MCF 10A (cell line): ENCODE measurements around the gene LRP2. TPM values are rescaled to one million over a fixed set of nuclear protein-coding genes. Genes with fewer than 3 reads are reported as not detected.
A peak's percentile ranks its signal among the peaks of the same experiment; 100 is the strongest.

ENCODE experiments used
- BruUV-seq: library from RNA; stranded (reverse); fragments of 400-500 nt; replicated peaks from 2 replicates; lab custom pipeline; 2021; lab: Mats Ljungman, UMichigan
- CTCF ChIA-PET: fragments of 300-600 bp; sonication (Branson Sonifier 250); formaldehyde crosslinking; extraction: SDS; loops from one replicate; lab custom pipeline; 2021; ENCODE audit warnings: antibody characterized with exemption, inconsistent platforms; lab: Yijun Ruan, JAX
- POLR2A ChIA-PET: fragments of 300-600, 350-650 bp; sonication (Branson Sonifier 250); formaldehyde crosslinking; extraction: SDS; loops from one replicate; lab custom pipeline; 2020; ENCODE audit warnings: antibody characterized with exemption, inconsistent platforms; lab: Yijun Ruan, JAX
- DNase-seq: peaks from one replicate; pipeline ENCODE4 v3.0.0-alpha.2; 2018; ENCODE audit not compliant: unreplicated experiment
- H3K27ac Mint-ChIP-seq: one replicate; pipeline ENCODE4 v1.8.0; 2022; ENCODE audit warnings: mild to moderate bottlenecking, low read depth, mixed read lengths; ENCODE audit not compliant: unreplicated experiment
- H3K27me3 Mint-ChIP-seq: one replicate; pipeline ENCODE4 v1.8.0; 2022; ENCODE audit warnings: mixed read lengths; ENCODE audit not compliant: insufficient read depth, unreplicated experiment
- H3K36me3 Mint-ChIP-seq: one replicate; pipeline ENCODE4 v1.8.0; 2022; ENCODE audit warnings: mild to moderate bottlenecking, moderate library complexity, mixed read lengths; ENCODE audit not compliant: insufficient read depth, unreplicated experiment
- H3K4me1 Mint-ChIP-seq: one replicate; pipeline ENCODE4 v1.8.0; 2022; ENCODE audit warnings: mixed read lengths; ENCODE audit not compliant: insufficient read depth, unreplicated experiment
- H3K4me3 Mint-ChIP-seq: one replicate; pipeline ENCODE4 v1.8.0; 2022; ENCODE audit warnings: mild to moderate bottlenecking, moderate library complexity, mixed read lengths; ENCODE audit not compliant: unreplicated experiment
- H3K9me3 Mint-ChIP-seq: one replicate; pipeline ENCODE4 v1.8.0; 2022; ENCODE audit warnings: mixed read lengths; ENCODE audit not compliant: unreplicated experiment
- intact Hi-C: fragments of 100-400 bp; cut with micrococcal nuclease; formaldehyde crosslinking; loops from 2 replicates; pipeline ENCODE4 v1.14.1; 2022
- total RNA-seq: library from RNA; stranded (reverse); gene quantifications from 2 replicates; pipeline ENCODE4 v1.2.3, GENCODE V29; 2022
- TF ChIP-seq, protein P1 (sequence below): fragments of 200-600 bp; IDR thresholded peaks from one replicate; pipeline ENCODE4 v1.8.0; 2022; ENCODE audit warnings: antibody characterized with exemption, mild to moderate bottlenecking; ENCODE audit not compliant: unreplicated experiment

LRP2 gene
- total RNA-seq, 1 experiment from 2014 or later = 0.07 TPM

DNA sequence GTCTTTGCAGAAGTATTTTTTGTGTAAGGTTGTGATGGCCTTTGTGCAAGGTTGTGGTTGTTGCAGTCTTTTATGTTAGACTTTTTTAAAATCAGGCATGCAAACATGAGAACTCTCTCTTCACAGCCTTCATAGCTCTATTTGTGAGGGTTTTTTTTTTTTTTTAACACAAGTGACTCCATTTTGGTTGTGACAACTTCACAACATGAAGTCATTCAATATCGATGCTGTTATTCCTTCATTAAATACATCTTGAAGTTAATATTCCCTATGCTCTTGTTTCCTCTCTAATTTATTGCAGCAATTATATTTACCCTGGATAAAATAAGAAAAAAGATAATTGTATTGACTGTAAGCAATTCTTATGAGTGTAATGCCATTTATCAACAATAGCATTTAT, 257.5 kb downstream of the LRP2 start:
- intact Hi-C loops = no loop called here
- CTCF ChIA-PET = interaction anchor here (0.6 kb wide), 1 partner anchor 346 kb away, joined by 3 read pairs; no protein-coding TSS in a partner anchor
- H3K9me3 Mint-ChIP-seq = no peaks in the 10 kb centered on the region
- POLR2A ChIA-PET = no interaction called here
- DNase-seq = no peak
- no peaks in the 10 kb centered on the region for H3K27me3 Mint-ChIP-seq
- H3K4me3 Mint-ChIP-seq = no peak overlapping the region
- H3K27ac Mint-ChIP-seq = no peak overlapping the region
- TF ChIP-seq, protein P1, sequence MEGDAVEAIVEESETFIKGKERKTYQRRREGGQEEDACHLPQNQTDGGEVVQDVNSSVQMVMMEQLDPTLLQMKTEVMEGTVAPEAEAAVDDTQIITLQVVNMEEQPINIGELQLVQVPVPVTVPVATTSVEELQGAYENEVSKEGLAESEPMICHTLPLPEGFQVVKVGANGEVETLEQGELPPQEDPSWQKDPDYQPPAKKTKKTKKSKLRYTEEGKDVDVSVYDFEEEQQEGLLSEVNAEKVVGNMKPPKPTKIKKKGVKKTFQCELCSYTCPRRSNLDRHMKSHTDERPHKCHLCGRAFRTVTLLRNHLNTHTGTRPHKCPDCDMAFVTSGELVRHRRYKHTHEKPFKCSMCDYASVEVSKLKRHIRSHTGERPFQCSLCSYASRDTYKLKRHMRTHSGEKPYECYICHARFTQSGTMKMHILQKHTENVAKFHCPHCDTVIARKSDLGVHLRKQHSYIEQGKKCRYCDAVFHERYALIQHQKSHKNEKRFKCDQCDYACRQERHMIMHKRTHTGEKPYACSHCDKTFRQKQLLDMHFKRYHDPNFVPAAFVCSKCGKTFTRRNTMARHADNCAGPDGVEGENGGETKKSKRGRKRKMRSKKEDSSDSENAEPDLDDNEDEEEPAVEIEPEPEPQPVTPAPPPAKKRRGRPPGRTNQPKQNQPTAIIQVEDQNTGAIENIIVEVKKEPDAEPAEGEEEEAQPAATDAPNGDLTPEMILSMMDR = no peak
- no peaks in the 10 kb centered on the region for H3K4me1 Mint-ChIP-seq
- H3K36me3 Mint-ChIP-seq = no peaks in the 10 kb centered on the region
- no TSS peak for BruUV-seq

DNA sequence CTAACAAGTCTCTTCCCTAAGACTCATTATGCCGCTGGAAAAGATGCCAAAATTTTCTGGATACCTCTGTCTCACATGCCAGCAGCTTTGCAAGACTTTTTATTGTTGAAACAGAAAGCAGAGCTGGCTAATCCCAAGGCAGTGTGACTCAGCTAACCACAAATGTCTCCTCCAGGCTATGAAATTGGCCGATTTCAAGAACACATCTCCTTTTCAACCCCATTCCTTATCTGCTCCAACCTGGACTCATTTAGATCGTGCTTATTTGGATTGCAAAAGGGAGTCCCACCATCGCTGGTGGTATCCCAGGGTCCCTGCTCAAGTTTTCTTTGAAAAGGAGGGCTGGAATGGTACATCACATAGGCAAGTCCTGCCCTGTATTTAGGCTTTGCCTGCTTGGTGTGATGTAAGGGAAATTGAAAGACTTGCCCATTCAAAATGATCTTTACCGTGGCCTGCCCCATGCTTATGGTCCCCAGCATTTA, 266.7 kb downstream of the LRP2 start:
- BruUV-seq = no TSS peak
- Mint-ChIP-seq H3K9me3 (no peaks in the 10 kb centered on the region), H3K27ac (peak overlapping the region; percentile 3), H3K27me3 (no peaks in the 10 kb centered on the region), H3K36me3 (no peaks in the 10 kb centered on the region), H3K4me1 (peaks cover 45% of the 10 kb centered on the region), H3K4me3 (peak overlapping the region; percentile 52)
- DNase-seq = peak; percentile 99
- TF ChIP-seq, protein P1 = no peak
- intact Hi-C loops = no loop called here
- CTCF ChIA-PET = interaction anchor here (0.6 to 5.0 kb wide), 8 partner anchors 10 to 497 kb away, joined by 3 to 49 read pairs (median 3); no protein-coding TSS in a partner anchor
- POLR2A ChIA-PET = interaction anchor here (0.5 to 2.9 kb wide), 10 partner anchors 20 to 344 kb away, joined by 3 to 27 read pairs (median 5); partner anchors contain the start of gene DHRS9

DNA sequence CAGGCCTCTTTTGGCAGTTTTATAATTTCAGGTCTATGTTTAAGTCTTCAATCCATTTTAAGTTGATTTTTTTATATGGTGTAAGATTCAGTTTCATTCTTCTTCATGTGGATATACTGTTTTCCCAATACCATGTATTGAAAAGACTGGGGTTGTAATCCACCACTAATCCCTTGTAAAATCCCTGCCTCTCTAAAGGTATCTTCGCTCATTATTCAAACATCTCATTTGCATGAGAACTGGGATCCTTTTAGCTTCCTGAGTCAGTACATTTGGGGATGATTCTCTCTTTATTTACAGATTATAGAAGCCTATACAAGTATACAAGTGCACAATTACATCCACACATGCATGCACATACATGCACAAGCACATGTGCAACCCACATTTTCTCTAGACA, 267.7 kb downstream of the LRP2 start:
- no peak for DNase-seq
- H3K9me3 Mint-ChIP-seq = no peaks in the 10 kb centered on the region
- H3K27ac Mint-ChIP-seq = no peak overlapping the region
- TF ChIP-seq, protein P1 = no peak
- H3K27me3 Mint-ChIP-seq = no peaks in the 10 kb centered on the region
- no TSS peak for BruUV-seq
- H3K4me3 Mint-ChIP-seq = no peak overlapping the region
- H3K36me3 Mint-ChIP-seq = no peaks in the 10 kb centered on the region
- ChIA-PET POLR2A (interaction anchor here (0.7 to 3.3 kb wide), 8 partner anchors 9 to 103 kb away, joined by 3 to 27 read pairs (median 8); partner anchors contain the start of gene DHRS9), CTCF (interaction anchor here (0.8 to 2.5 kb wide), 6 partner anchors 11 to 303 kb away, joined by 3 to 19 read pairs (median 4); no protein-coding TSS in a partner anchor)
- peaks cover 45% of the 10 kb centered on the region for H3K4me1 Mint-ChIP-seq
- intact Hi-C loops = no loop called here

DNA sequence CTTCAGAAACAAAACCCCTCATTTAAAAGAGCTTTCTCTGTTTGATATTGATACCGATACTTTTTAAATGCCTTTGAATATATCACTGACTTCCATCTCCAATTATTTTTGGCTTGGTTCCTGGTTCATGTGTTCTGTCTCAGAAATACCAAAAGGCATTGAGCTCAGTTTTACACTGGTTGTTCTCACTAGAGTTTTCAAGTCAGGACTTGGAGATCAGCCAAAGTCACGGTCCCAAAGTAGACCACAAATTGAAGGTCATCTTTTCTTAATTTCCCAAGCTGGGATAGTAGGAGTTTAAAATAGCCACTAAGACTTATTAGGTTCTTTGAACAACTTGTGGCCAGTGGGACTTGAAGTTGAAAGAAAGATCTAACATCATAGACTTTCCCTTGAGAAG, 268.8 kb downstream of the LRP2 start:
- TF ChIP-seq, protein P1 = no peak
- Mint-ChIP-seq H3K4me3 (no peak overlapping the region), H3K9me3 (no peaks in the 10 kb centered on the region), H3K4me1 (peaks cover 45% of the 10 kb centered on the region), H3K27me3 (no peaks in the 10 kb centered on the region), H3K36me3 (no peaks in the 10 kb centered on the region), H3K27ac (no peak overlapping the region)
- CTCF ChIA-PET = interaction anchor here (0.6 to 2.5 kb wide), 6 partner anchors 16 to 131 kb away, joined by 3 to 19 read pairs (median 4); no protein-coding TSS in a partner anchor
- POLR2A ChIA-PET = interaction anchor here (1.0 to 3.3 kb wide), 8 partner anchors 10 to 102 kb away, joined by 3 to 27 read pairs (median 4); partner anchors contain the start of gene DHRS9
- no peak for DNase-seq
- intact Hi-C loops = no loop called here
- no TSS peak for BruUV-seq
